ENCODE results near the gene GASK1A. TPM values are rescaled to one million over a fixed set of nuclear protein-coding genes. Genes with fewer than 3 reads are reported as not detected.

GASK1A gene
- total RNA-seq, 4 donors from 2014 or later = 1.4 to 10.1 (median 2.4) TPM

DNA sequence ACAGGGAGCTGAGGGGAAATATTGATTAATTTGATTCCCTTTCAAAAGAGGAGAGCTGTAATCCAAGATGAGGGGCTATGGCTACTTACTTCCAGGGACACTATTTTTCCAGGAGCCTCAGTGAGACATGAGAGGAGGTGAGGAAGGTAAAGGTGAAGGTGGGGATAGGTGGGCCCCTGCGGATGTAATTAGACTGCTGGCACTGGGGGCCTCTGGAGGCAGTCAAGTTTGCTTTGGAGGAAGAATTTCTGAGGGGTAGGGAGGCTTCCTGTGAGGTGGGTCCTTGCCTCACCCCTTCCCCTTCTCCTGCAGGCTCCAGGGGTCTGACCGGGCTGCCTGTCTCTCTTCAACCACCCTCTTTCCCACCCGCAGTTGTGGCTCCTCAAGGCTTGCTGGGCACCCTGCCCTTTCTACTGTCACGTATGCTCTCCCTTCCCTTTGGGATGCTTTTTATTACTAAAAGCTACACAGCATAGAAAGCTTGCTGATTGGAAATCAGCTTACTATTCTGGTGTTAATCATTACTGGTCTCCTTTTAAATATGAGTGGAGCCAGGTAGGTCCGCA is 22.5 kb downstream of the GASK1A start:
- intact Hi-C loops (cut with DNase I) = no loop called here
- H3K27me3 ChIP-seq = no peaks in the 10 kb centered on the region
- no peak for DNase-seq
- H3K4me1 ChIP-seq = peaks cover 0 to 43% (median 16%) of the 10 kb centered on the region in 3 donors
- H3K4me3 ChIP-seq = peak overlapping the region in 2 of 4 donors; percentile 8 to 34
- no peaks in the 10 kb centered on the region for H3K9me3 ChIP-seq
- no peak for TF ChIP-seq CTCF (IDR thresholded peaks at IDR 0.05)
- TF ChIP-seq POLR2A (IDR thresholded peaks at IDR 0.05) = no peak
- 61 to 70% methylated on average over 5 of the region's 5 CpGs for WGBS, 2 donors
- H3K27ac ChIP-seq = peak overlapping the region; percentile 54 to 89 (median 75)
- H3K36me3 ChIP-seq = no peaks in the 10 kb centered on the region

DNA sequence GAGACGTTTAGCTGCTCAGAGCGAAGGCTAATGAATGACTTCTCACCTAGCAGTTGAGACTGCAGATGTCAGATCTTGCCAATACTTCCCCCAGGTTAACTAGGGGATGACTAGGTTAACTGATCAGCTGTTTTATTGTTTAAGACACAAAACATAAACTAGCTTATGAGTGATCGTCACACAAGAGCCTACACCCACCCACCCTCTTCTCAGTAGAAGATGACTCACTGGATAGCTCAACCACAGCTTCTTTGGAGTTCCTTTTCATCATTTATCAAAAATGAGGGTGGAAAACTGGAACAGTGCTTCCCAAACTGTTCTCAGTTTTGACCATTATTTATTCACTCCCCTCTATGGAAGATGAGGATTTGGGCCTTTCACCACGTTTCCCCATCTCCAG is 25.2 kb downstream of the GASK1A start:
- no peak for DNase-seq
- H3K4me1 ChIP-seq = peaks cover 0 to 28% (median 12%) of the 10 kb centered on the region in 3 donors
- H3K27me3 ChIP-seq = no peaks in the 10 kb centered on the region
- 50 to 56% methylated on average over 4 of the region's 4 CpGs for WGBS, 2 donors
- TF ChIP-seq POLR2A (IDR thresholded peaks at IDR 0.05) (no peak), CTCF (IDR thresholded peaks at IDR 0.05) (no peak)
- H3K4me3 ChIP-seq = no peak overlapping the region
- no peaks in the 10 kb centered on the region for H3K9me3 ChIP-seq
- intact Hi-C loops (cut with DNase I) = no loop called here
- H3K36me3 ChIP-seq = no peaks in the 10 kb centered on the region
- no peak overlapping the region for H3K27ac ChIP-seq

- WGBS, 2 donors = 85 to 87% methylated on average over 3 of the region's 3 CpGs
- intact Hi-C loops (cut with DNase I) = no loop called here
These were observed 26.1 kb downstream of the GASK1A start for GRCh38 chr3:43005253-43005652.

GRCh38 chr3:43005981-43006380 is 26.9 kb downstream of the GASK1A start:
- H3K4me1 ChIP-seq = peaks cover 0 to 11% (median 6%) of the 10 kb centered on the region in 3 donors
- no peaks in the 10 kb centered on the region for H3K9me3 ChIP-seq
- no peak for DNase-seq
- 61 to 66% methylated on average over 4 of the region's 4 CpGs for WGBS, 2 donors
- H3K27me3 ChIP-seq = no peaks in the 10 kb centered on the region
- TF ChIP-seq CTCF (IDR thresholded peaks at IDR 0.05) (no peak), POLR2A (IDR thresholded peaks at IDR 0.05) (no peak)
- no peaks in the 10 kb centered on the region for H3K36me3 ChIP-seq
- intact Hi-C loops (cut with DNase I) = no loop called here
- no peak overlapping the region for H3K27ac ChIP-seq
- no peak overlapping the region for H3K4me3 ChIP-seq

More at GRCh38 chr3:43005253-43005652, 26.1 kb downstream of the GASK1A start:
- Histone ChIP-seq H3K4me3 (no peak overlapping the region), H3K36me3 (no peaks in the 10 kb centered on the region), H3K9me3 (no peaks in the 10 kb centered on the region), H3K27me3 (no peaks in the 10 kb centered on the region), H3K27ac (peak overlapping the region in 1 of 4 donors; percentile 2), H3K4me1 (peaks cover 0 to 18% (median 6%) of the 10 kb centered on the region in 3 donors)
- TF ChIP-seq POLR2A (IDR thresholded peaks at IDR 0.05) (no peak), CTCF (IDR thresholded peaks at IDR 0.05) (no peak)
- no peak for DNase-seq

DNA sequence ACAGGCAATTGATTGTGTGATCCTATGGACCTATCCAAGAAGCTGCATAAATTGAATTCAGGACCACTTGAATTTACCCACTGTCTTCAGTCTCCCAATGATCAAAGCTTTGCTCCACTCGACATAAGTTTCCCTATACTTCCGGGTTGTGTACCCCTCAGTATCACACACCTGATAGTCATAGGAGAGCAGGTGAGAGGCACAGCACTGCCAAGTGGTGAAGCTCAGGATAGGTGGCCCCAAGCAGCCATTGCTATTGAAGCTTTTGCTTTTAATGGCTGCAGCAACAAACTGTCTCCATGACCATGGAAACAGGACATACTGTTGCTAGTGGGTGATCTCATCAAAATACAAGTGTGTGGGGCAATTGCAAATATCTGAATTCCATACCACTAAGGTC is 27.7 kb downstream of the GASK1A start:
- intact Hi-C loops (cut with DNase I) = no loop called here
- Histone ChIP-seq H3K36me3 (no peaks in the 10 kb centered on the region), H3K4me3 (no peak overlapping the region), H3K27me3 (no peaks in the 10 kb centered on the region), H3K9me3 (no peaks in the 10 kb centered on the region), H3K27ac (no peak overlapping the region), H3K4me1 (peaks cover 0 to 5% (median 1%) of the 10 kb centered on the region in 3 donors)
- no peak for DNase-seq
- TF ChIP-seq POLR2A (IDR thresholded peaks at IDR 0.05) = no peak
- TF ChIP-seq CTCF (IDR thresholded peaks at IDR 0.05) = no peak
- WGBS, 2 donors = 81 to 87% methylated on average over 2 of the region's 2 CpGs

Measured in esophagus squamous epithelium (tissue), 5 donors.